Brain microvascular endothelial cell (primary cell): Measurements from ENCODE around the gene SAMD1.
A peak's percentile ranks its signal among the peaks of the same experiment; 100 is the strongest.

Experiments used
- DNase-seq: peaks from one replicate; pipeline ENCODE4 v3.0.0-alpha.2; 2020
- H3K27ac ChIP-seq: fragments of 250-450 bp; sonication (Bioruptor Pico); 2 replicates; pipeline ENCODE4 v1.5.1; 2020; ENCODE audit warnings: mild to moderate bottlenecking, moderate library complexity
- H3K27me3 ChIP-seq: fragments of 250-450 bp; sonication (Bioruptor Pico); replicated peaks from 2 replicates; pipeline ENCODE4 v1.5.1; 2020; ENCODE audit warnings: mild to moderate bottlenecking
- H3K36me3 ChIP-seq: fragments of 250-450 bp; sonication (Bioruptor Pico); replicated peaks from 2 replicates; pipeline ENCODE4 v1.5.1; 2020; ENCODE audit warnings: mild to moderate bottlenecking
- H3K4me3 ChIP-seq: 2 replicates; pipeline ENCODE4 v1.5.1; 2011; ENCODE audit warnings: low read depth, mild to moderate bottlenecking, control low read depth, low read length, moderate library complexity
- CTCF ChIP-seq: IDR thresholded peaks from 2 replicates; pipeline ENCODE4 v1.5.1; 2011; ENCODE audit warnings: low read depth, mild to moderate bottlenecking, moderate library complexity, low read length, control low read depth, inconsistent platforms; ENCODE audit errors: missing control alignments
- in situ Hi-C: cut with HindIII; loops from 2 replicates; pipeline ENCODE4 v1.10.0; 2017; ENCODE audit warnings: low sequenced_read_pairs, low pct_ligation_motif_present

The SAMD1 gene

GRCh38 chr19:14119644-14120496 lies 29.3 kb upstream of the SAMD1 start:
- no peak for DNase-seq
- in situ Hi-C loops, result no loop called here
- H3K27me3 ChIP-seq, result no peaks in the 10 kb centered on the region
- H3K36me3 ChIP-seq, result no peaks in the 10 kb centered on the region
- H3K27ac ChIP-seq, result no peak overlapping the region
- TF ChIP-seq CTCF, result no peak
- H3K4me3 ChIP-seq, result no peak overlapping the region

DNA sequence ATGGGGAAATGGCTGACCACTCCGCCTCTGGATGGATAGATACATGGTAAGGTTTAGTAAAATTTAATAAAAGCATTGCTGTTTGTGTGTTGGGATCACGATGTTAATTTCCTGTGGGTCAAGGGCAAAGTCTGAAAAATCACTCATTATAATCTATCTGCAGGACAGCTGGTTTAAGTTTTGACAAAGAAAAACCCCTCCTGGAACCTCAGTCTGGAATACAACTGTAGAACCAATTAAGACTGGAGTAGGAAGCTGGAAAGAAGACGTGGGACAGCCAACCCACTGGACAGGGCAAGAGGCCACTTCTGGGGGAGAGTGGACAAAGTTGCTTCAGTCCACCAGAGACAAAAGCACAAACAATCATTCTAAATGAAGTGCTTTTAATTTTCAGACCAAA lies 28.6 kb upstream of the SAMD1 start:
- TF ChIP-seq CTCF, result no peak
- DNase-seq, result no peak
- in situ Hi-C loops, result no loop called here
- no peaks in the 10 kb centered on the region for H3K27me3 ChIP-seq
- no peak overlapping the region for H3K27ac ChIP-seq
- H3K4me3 ChIP-seq, result no peak overlapping the region
- no peaks in the 10 kb centered on the region for H3K36me3 ChIP-seq

DNA sequence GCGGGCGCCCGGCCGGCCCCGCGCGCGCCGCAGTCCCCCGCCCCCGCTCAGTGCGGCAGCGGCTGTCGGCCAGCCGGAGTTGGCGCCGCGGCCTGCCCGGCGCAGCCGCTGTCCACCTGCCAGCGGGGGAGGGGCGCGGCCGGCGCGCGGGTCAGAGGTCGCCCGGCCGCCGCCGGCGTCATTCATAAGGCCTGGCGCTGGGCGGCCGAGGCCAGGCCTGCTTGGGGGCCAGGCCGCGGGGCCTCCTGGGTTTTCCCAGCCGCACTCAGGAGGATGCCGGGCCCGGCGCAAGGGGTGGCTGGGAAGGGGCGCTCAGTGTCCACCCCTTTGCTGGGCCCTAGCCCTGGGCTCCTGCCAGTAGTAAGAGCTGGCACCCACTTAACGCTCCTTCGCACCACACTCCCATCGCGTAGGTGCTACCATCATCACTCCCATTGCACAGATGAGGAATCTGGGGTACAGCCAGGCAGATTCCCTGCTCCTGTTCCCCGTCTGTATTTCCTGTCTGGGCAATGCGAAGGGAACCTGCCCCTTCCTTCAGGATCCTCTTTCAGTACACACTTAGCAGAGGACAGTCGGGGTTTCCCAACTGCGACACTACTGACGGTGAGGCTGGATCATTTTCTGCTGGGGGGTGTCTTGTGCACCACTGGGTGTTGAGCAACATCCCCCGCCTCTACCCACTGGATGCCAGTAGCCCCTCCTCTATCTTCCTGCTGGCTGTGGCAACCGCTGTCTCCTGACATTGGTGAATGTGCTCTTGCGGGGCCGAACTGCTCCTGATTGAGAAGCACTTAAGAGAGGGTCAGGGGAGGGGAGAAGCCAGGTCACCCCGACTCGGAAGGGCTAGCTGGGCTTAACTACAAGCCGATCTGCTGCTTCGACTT lies 27.9 kb upstream of the SAMD1 start:
- peak; percentile 28 for DNase-seq
- TF ChIP-seq CTCF, result no peak
- Histone ChIP-seq H3K27me3 (no peaks in the 10 kb centered on the region), H3K27ac (peak overlapping the region; percentile 66), H3K4me3 (peak overlapping the region; percentile 53), H3K36me3 (no peaks in the 10 kb centered on the region)
- in situ Hi-C loops, result no loop called here

DNA sequence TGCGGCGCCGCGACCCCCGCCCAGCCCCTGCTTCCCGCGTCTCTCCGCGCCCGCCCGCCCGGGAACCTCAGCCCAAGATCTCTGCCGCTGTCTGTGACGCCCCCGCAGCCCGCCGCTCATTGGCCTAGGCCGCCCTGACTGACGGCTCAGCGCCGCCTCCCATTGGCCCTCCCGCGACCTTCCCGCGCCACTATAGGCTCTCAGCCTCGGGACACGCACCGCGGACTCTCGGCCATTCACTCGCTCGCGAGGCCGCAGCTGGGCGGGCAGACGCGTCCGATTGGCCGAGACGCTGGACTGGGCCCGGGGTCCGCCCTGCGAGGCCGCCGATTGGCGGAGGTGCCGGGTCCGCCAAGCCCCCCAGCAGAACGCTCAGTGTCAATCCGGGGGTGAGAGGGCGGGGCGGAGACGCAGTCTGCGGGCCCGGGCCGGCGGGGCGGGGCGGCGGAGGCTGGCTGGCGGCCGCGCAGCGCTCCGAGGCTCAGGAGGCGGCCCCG lies 27.2 kb upstream of the SAMD1 start, which contains the start of gene PRKACA:
TSS of gene PRKACA (minus strand) at position 95 of the 497 bp plus-strand sequence. CDS start 215 bp downstream, outside the sequence.
- TF ChIP-seq CTCF, result no peak
- peak within 1 kb of the TSS; percentile 66 for H3K27ac ChIP-seq
- in situ Hi-C loops, result no loop called here
- peak within 1 kb of the TSS; percentile 78 for H3K4me3 ChIP-seq
- peak; percentile 98 for DNase-seq
- H3K36me3 ChIP-seq, result no peaks in the 10 kb centered on the region
- no peaks in the 10 kb centered on the region for H3K27me3 ChIP-seq

DNA sequence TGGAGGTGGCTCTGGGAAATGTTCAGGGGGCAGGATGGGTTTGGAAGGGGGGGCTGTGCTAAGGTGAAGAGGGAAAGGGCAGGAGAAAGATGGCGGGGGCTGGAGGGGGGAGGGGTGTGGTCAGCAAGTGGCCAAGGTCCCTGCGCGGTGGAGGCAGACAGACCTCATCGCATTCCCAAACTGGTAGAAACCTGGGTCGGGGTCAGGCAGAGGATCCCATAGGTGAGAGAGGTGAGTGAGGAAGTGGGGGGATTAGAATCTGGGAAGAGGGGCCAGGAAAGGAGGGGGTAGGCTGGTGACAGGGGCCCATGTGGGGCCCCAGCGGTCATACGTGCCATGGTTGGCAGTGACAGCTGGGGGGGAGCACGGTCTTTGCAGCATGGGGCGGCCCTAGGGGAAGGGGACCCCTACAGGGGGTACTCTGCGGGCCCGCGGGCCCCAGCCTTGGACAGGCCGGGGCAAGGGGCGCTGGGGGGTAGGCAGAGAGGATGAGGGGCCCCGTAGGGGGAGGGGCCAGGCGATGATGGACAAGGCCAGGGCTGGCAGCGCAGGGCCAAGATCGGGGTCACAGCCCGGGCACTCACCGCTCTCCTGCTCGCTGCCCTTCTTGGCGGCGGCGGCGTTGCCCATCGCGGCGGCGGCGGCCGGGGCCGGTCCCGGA lies 26.5 kb upstream of the SAMD1 start:
- TF ChIP-seq CTCF, result no peak
- in situ Hi-C loops, result no loop called here
- Histone ChIP-seq H3K27ac (no peak overlapping the region), H3K27me3 (no peaks in the 10 kb centered on the region), H3K4me3 (peak overlapping the region; percentile 78), H3K36me3 (no peaks in the 10 kb centered on the region)
- no peak for DNase-seq
